HepG2 (cell line): ENCODE results near the gene ARFGEF3. TPM values are rescaled to one million over a fixed set of nuclear protein-coding genes. Genes with fewer than 3 reads are reported as not detected.

Experiments
- ATRX ChIP-seq: sonication (generic); formaldehyde crosslinking; IDR thresholded peaks from 2 replicates; pipeline ENCODE4 v1.4.0; 2020; ENCODE audit warnings: missing genetic modification reagents, borderline replicate concordance
- EEA1 ChIP-seq: sonication (generic); formaldehyde crosslinking; IDR thresholded peaks from 2 replicates; pipeline ENCODE4 v1.5.1; 2020; ENCODE audit warnings: mild to moderate bottlenecking, missing genetic modification reagents, borderline replicate concordance
- EHMT2 ChIP-seq: fragments of 200-600 bp; sonication (generic); IDR thresholded peaks from 2 replicates; pipeline ENCODE4 v1.7.0; 2017; ENCODE audit warnings: antibody characterized with exemption, low read depth, low read length, borderline replicate concordance
- HNRNPH1 ChIP-seq: fragments of 200-400 bp; formaldehyde crosslinking; optimal IDR thresholded peaks from 2 replicates; pipeline ENCODE3; 2017; ENCODE audit warnings: mild to moderate bottlenecking, low read depth, low read length
- KDM3A ChIP-seq: IDR thresholded peaks from 2 replicates; pipeline ENCODE4 v1.6.1; 2018; ENCODE audit warnings: low read depth, missing compliant biosample characterization
- NR1H2 ChIP-seq: sonication (generic); formaldehyde crosslinking; IDR thresholded peaks from 2 replicates; pipeline ENCODE4 v1.8.1; 2022; ENCODE audit warnings: low read depth, missing genetic modification reagents, borderline replicate concordance
- POGZ ChIP-seq: sonication (generic); formaldehyde crosslinking; IDR thresholded peaks from 2 replicates; pipeline ENCODE4 v1.4.0; 2020; ENCODE audit warnings: mild to moderate bottlenecking, missing genetic modification reagents
- REXO4 ChIP-seq: sonication (generic); formaldehyde crosslinking; IDR thresholded peaks from 2 replicates; pipeline ENCODE4 v1.8.0; 2022; ENCODE audit warnings: missing genetic modification reagents, mild to moderate bottlenecking, borderline replicate concordance
- SALL1 ChIP-seq: sonication (generic); formaldehyde crosslinking; IDR thresholded peaks from 2 replicates; pipeline ENCODE4 v1.8.0; 2022; ENCODE audit warnings: mild to moderate bottlenecking, missing genetic modification reagents
- TFDP1 ChIP-seq: IDR thresholded peaks from 2 replicates; pipeline ENCODE4 v1.6.1; 2016; ENCODE audit warnings: missing compliant biosample characterization, missing genetic modification reagents, borderline replicate concordance
- ZBTB3 ChIP-seq: sonication (generic); formaldehyde crosslinking; IDR thresholded peaks from 2 replicates; pipeline ENCODE4 v1.4.0; 2020; ENCODE audit warnings: low read depth, mild to moderate bottlenecking, moderate library complexity, missing genetic modification reagents, borderline replicate concordance
- ZNF160 ChIP-seq: sonication (generic); formaldehyde crosslinking; IDR thresholded peaks from 2 replicates; pipeline ENCODE4 v1.8.0; 2022; ENCODE audit warnings: mild to moderate bottlenecking, inconsistent platforms, missing genetic modification reagents
- ZNF18 ChIP-seq: sonication (generic); formaldehyde crosslinking; IDR thresholded peaks from 2 replicates; pipeline ENCODE4 v1.8.0; 2022; ENCODE audit warnings: mild to moderate bottlenecking, missing genetic modification reagents; ENCODE audit not compliant: insufficient replicate concordance
- ZNF225 ChIP-seq: sonication (generic); formaldehyde crosslinking; IDR thresholded peaks from 2 replicates; pipeline ENCODE4 v1.4.0; 2020; ENCODE audit warnings: mild to moderate bottlenecking, missing genetic modification reagents
- ZNF280B ChIP-seq: sonication (generic); formaldehyde crosslinking; IDR thresholded peaks from 2 replicates; pipeline ENCODE4 v1.5.0; 2020; ENCODE audit warnings: missing genetic modification reagents, mild to moderate bottlenecking, borderline replicate concordance
- ZNF576 ChIP-seq: sonication (generic); formaldehyde crosslinking; IDR thresholded peaks from 2 replicates; pipeline ENCODE4 v1.4.0; 2020; ENCODE audit warnings: mild to moderate bottlenecking, missing genetic modification reagents
- ZNF788 ChIP-seq: sonication (generic); formaldehyde crosslinking; IDR thresholded peaks from 2 replicates; pipeline ENCODE4 v1.5.0; 2020; ENCODE audit warnings: mild to moderate bottlenecking, missing genetic modification reagents, borderline replicate concordance
- ZSCAN9 ChIP-seq: IDR thresholded peaks from 2 replicates; pipeline ENCODE4 v1.6.1; 2016; ENCODE audit warnings: borderline replicate concordance
- polyA plus RNA-seq, 8 experiments: library from polyadenylated mRNA; depleted of rRNA in 3 of 8; stranded (reverse) in 7 of 8; unstranded in 1 of 8; fragments of >200 nt; fragmentation: Illumina TruSeq in 4 of 8; extraction: Trizol in 4 of 8; gene quantifications; 2 replicates each; pipeline versions ENCODE4 v1.2.1 to v1.2.3, GENCODE V29; 2011 to 2016; ENCODE audit warnings: low read depth in 4 of 8, missing spikeins in 1 of 8, mixed read lengths in 1 of 8; ENCODE audit not compliant: insufficient read depth in 1 of 8
- total RNA-seq, 5 experiments: library from RNA; depleted of rRNA; stranded (reverse); fragments of >200 nt; fragmentation: Illumina TruSeq; extraction: Trizol; gene quantifications; 2 replicates each; pipeline ENCODE4 v1.2.3, GENCODE V29; 2016; ENCODE audit warnings: low read depth in 1 of 5
- TF ChIP-seq, protein P1 (sequence below): sonication (generic); formaldehyde crosslinking; IDR thresholded peaks from 2 replicates; pipeline ENCODE4 v1.4.0; 2020; ENCODE audit warnings: missing genetic modification reagents, borderline replicate concordance
- TF ChIP-seq, protein P2 (sequence below): sonication (generic); formaldehyde crosslinking; IDR thresholded peaks from 2 replicates; pipeline ENCODE4 v1.5.1; 2020; ENCODE audit warnings: mild to moderate bottlenecking, moderate library complexity, missing genetic modification reagents

ARFGEF3 gene
- total and polyA plus RNA-seq, 2 of the 13 experiments (the other 11 are each of a cell fraction or from before 2014, with no cell fraction given): 0.60 to 2.6 TPM

DNA sequence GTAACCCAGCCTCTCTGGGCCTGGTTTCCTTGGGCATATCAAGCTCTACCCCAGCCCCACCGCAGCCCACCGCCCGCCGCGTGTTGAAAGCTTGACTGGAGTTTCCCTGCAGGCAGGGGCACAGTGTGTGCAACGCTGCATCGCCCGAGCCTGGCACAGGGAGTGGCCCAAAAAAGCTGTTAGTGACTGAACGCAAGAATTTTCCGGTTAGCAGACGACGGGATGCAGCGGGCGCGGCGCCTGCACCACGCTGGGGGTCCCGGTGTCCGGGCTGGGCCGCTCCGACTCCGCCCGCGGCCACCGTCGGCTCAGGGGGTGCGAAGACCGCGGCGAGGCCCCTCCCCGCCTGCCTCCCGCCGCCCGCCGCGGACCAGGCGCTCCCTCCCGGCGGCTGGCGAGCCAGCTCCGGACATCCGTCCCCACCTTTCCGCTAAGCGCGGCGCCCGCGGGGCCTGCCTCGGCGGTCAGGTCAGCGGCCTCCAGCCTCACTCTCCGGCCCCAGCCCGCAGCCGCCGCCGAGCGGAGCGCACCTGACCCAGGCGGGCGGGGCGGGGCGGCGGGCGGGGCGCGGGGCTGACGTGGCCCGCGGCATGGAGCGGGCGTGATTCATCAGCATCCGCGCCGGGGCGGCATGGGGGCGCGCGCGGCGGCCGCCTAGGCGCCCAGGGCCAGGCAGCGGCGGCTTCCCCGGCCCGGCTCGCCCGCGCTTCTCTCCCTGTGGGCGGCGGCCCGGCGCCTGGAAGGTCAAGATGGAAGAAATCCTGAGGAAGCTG is at the start of gene ARFGEF3 (continued):
- TF ChIP-seq TFDP1 (CRISPR knock-in tag): peak; percentile 82; the same call in 1 of the 2 replicates
- peak; percentile 36; the same call in 1 of the 2 replicates for TF ChIP-seq POGZ (CRISPR knock-in tag)
- TF ChIP-seq, protein P1, sequence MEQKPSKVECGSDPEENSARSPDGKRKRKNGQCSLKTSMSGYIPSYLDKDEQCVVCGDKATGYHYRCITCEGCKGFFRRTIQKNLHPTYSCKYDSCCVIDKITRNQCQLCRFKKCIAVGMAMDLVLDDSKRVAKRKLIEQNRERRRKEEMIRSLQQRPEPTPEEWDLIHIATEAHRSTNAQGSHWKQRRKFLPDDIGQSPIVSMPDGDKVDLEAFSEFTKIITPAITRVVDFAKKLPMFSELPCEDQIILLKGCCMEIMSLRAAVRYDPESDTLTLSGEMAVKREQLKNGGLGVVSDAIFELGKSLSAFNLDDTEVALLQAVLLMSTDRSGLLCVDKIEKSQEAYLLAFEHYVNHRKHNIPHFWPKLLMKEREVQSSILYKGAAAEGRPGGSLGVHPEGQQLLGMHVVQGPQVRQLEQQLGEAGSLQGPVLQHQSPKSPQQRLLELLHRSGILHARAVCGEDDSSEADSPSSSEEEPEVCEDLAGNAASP (CRISPR knock-in tag): 0 out of 2 replicates have a peak, but pooled peaks have one; percentile 27
- no peak for TF ChIP-seq ATRX (CRISPR knock-in tag)
- TF ChIP-seq NR1H2: no peak
- TF ChIP-seq HNRNPH1: no peak
- TF ChIP-seq ZNF576 (CRISPR knock-in tag): no peak
- TF ChIP-seq, protein P2, sequence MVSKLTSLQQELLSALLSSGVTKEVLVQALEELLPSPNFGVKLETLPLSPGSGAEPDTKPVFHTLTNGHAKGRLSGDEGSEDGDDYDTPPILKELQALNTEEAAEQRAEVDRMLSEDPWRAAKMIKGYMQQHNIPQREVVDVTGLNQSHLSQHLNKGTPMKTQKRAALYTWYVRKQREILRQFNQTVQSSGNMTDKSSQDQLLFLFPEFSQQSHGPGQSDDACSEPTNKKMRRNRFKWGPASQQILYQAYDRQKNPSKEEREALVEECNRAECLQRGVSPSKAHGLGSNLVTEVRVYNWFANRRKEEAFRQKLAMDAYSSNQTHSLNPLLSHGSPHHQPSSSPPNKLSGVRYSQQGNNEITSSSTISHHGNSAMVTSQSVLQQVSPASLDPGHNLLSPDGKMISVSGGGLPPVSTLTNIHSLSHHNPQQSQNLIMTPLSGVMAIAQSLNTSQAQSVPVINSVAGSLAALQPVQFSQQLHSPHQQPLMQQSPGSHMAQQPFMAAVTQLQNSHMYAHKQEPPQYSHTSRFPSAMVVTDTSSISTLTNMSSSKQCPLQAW (CRISPR knock-in tag): peak; percentile 34; the same call in 1 of the 2 replicates
- TF ChIP-seq REXO4: no peak
- TF ChIP-seq ZSCAN9: no peak
- TF ChIP-seq KDM3A (CRISPR knock-in tag): no peak
- TF ChIP-seq ZBTB3 (CRISPR knock-in tag): no peak
- TF ChIP-seq ZNF788 (CRISPR knock-in tag): no peak
- no peak for TF ChIP-seq EHMT2
- no peak for TF ChIP-seq ZNF225 (CRISPR knock-in tag)
- peak; percentile 8 for TF ChIP-seq ZNF18
- TF ChIP-seq EEA1: no peak
- TF ChIP-seq ZNF280B (CRISPR knock-in tag): 0 out of 2 replicates have a peak, but pooled peaks have one; percentile 67
- TF ChIP-seq ZNF160 (CRISPR knock-in tag): no peak
- peak; percentile 17 for TF ChIP-seq SALL1 (CRISPR knock-in tag)
